ENCODE results near the gene ZNF394. TPM values are rescaled to one million over a fixed set of nuclear protein-coding genes. Genes with fewer than 3 reads are reported as not detected.

Gene ZNF394
- total RNA-seq, 2 donors from 2014 or later, result 28.9 to 36.5 TPM

DNA sequence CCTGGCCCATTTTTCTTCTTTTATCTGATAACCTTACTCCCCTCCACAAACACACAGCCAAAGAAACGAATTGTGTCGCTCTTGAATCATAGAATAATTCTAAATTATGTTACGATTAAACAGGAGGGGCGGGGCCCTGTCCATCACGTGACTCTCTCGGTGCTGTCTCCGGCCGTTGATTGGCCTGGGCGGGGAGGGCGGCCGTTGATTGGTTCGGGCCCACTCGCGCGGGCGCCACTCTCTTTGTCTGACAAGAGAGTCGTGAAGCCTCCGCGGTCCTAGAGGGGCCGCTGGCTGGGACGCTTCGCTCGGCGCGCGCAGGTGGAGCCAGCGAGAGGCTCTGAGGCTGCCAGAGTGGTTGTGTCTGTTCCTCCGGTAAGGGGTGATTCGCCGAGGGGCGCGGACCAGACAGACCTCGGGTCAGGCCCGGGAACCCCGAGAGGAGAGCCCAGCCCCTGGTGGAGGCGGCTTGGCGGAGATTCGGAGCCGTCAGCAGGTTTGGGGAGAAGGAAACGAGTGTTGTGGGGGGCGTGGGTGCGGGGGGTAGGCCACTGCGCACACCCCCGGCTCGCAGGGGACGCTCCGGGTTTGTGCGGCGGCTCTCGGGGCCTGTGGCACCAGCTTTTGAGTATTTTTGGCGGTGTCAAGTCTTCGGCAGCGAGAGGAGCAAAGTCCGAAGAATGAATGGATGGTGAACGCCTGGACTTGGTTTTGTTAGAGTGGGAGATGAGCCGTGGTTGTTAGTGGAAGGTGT lies 27.3 kb downstream of the ZNF394 start, which contains the start of gene ZNF789:
ZNF789 (plus strand) TSS at position 330 of the 754 bp plus-strand sequence. CDS start 3,567 bp downstream, outside the sequence.
- Mint-ChIP-seq H3K27me3 (no peaks in the 10 kb centered on the region), H3K4me1 (peaks cover 12% of the 10 kb centered on the region)

DNA sequence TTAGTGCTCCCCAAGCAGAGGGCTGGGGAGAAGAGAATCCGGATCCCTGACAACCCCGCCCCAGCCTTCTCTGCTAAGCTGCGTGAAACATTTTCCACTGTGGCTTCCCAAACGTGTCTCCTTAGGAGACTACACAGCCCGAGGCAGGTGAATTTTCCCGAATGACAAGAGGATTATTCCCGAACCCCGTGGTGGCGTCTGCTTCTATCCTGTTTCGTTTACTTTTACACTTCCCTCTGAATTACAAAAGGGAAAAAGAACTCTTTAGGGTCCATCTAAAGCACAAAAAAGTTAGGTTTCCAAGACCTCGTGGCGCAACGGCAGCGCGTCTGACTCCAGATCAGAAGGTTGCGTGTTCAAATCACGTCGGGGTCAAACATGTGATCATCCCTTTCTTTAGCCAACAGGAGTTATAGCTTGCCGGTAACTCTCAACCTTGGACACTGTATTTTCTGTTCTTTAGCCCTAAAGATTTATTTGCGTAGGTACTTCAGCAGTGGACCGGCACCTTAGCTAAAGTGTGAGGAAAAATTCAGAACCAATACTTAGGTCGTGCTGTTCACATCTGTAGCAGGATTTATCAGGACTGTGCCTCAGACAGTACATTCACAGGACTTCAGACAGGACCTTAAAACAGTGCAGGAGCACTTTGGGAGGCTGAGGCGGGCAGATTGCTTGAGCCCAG lies 30.6 kb downstream of the ZNF394 start:
- peaks cover 31% of the 10 kb centered on the region for H3K36me3 Mint-ChIP-seq (ENCODE audit: low read depth)
- H3K27me3 Mint-ChIP-seq, result no peaks in the 10 kb centered on the region
- no peak overlapping the region for H3K27ac Mint-ChIP-seq
- no peak overlapping the region for H3K4me3 Mint-ChIP-seq
- H3K4me1 Mint-ChIP-seq, result peaks cover 14% of the 10 kb centered on the region
- H3K9me3 Mint-ChIP-seq, result no peaks in the 10 kb centered on the region
- no peak for ATAC-seq (replicated peaks)

More for the DNA sequence above, 27.3 kb downstream of the ZNF394 start, which contains the start of gene ZNF789:
- no peaks in the 10 kb centered on the region for H3K9me3 Mint-ChIP-seq
- H3K27ac Mint-ChIP-seq, result peak within 1 kb of the TSS; percentile 90
- H3K36me3 Mint-ChIP-seq (ENCODE audit: low read depth), result peaks cover 36% of the 10 kb centered on the region
- peak; percentile 98 for ATAC-seq (replicated peaks)
- H3K4me3 Mint-ChIP-seq, result peak within 1 kb of the TSS; percentile 89

DNA sequence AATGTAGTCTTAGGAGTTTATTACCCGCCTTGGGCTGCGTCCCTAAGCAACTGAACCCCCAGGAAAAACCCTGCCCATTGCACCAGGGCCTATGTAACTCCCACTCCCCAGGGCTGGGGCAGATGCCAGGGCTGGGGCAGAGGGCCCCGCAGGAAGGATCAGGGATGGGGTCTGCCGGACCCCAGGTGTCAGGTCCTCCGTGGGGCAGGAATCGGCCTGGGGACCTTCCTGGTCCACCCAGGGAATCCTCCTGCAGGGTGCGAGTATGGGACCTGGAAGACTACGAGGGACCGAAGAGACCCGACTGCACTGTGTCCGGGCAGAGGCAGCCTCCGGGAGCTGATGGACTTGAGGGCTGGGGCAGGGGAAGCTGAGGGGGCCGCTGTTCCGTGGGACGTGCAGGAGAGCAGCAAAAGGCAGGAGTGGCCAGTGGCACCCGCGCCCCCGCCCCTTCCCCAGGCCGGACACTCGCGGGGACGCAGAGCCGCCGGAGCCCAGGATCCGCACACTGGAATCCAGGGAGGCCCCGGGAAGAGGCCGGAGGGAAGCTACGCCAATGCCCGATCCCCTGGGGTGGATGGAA lies 31.7 kb downstream of the ZNF394 start:
- Mint-ChIP-seq H3K27me3 (no peaks in the 10 kb centered on the region), H3K27ac (no peak overlapping the region), H3K9me3 (no peaks in the 10 kb centered on the region), H3K4me1 (peaks cover 20% of the 10 kb centered on the region), H3K36me3 (ENCODE audit: low read depth) (peaks cover 42% of the 10 kb centered on the region), H3K4me3 (no peak overlapping the region)
- ATAC-seq (replicated peaks), result no peak

DNA sequence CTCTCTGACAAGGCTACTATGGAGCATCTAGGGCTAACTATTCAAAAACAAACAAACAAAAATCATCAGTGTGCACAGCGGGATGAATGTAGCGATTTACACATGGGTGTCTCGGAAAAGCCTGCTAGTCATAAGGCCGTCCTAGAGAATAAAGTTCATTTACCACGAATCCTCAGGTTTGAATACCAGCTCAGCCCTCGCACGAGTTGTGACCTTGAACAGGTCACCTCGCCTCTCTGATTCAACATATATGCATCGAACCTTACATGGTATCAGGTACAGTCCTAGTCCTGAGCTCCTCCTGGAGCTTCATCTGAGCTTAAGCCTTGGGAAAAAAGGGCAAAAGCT lies 34.7 kb downstream of the ZNF394 start:
- peaks cover 50% of the 10 kb centered on the region for H3K36me3 Mint-ChIP-seq (ENCODE audit: low read depth)
- H3K9me3 Mint-ChIP-seq, result no peaks in the 10 kb centered on the region
- ATAC-seq (replicated peaks), result peak; percentile 15
- H3K27ac Mint-ChIP-seq, result peak overlapping the region; percentile 98
- no peaks in the 10 kb centered on the region for H3K27me3 Mint-ChIP-seq
- peak overlapping the region; percentile 95 for H3K4me3 Mint-ChIP-seq
- peaks cover 21% of the 10 kb centered on the region for H3K4me1 Mint-ChIP-seq

DNA sequence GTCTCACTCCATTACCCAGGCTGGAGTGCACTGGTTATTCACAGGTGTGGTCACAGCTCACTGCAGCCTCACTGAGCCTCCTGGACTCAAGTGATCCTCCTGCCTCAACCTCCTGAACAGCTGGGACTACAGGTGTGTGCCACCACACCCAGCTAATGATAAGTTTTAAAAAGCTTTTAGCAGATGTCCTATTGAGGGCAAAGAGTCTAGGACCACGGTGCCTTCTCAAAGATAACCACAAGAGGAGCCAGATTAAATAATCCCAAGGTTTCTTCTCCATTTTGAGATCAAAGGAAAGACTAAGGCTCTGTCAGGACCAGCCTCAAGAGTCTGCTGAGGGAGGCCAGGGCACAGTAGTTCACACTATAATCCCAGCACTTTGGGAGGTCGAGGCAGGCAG lies 38.9 kb downstream of the ZNF394 start:
- Mint-ChIP-seq H3K4me3 (no peak overlapping the region), H3K9me3 (no peaks in the 10 kb centered on the region), H3K36me3 (ENCODE audit: low read depth) (peaks cover 91% of the 10 kb centered on the region), H3K27me3 (no peaks in the 10 kb centered on the region), H3K27ac (no peak overlapping the region), H3K4me1 (peaks cover 27% of the 10 kb centered on the region)
- ATAC-seq (replicated peaks), result no peak

DNA sequence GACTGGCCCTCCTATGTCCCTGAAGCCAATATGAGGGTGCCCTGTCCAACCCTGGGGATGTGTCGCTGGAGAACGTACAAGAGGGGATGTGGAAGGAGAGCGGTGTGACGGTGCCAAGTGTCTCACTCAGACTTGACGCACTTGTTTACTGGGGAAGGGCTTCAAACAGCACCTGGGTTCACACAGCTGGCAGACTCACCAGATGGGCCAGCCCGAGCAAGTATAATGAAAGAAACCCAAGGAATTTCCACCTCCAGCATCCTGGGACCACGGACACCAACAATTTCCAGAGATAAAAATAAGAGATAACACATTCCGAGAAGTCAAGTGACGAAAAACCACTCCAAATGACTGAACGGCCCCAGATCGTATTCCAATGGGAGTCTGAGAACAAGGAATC lies 39.4 kb downstream of the ZNF394 start:
- no peaks in the 10 kb centered on the region for H3K27me3 Mint-ChIP-seq
- H3K9me3 Mint-ChIP-seq, result no peaks in the 10 kb centered on the region
- peaks cover 22% of the 10 kb centered on the region for H3K4me1 Mint-ChIP-seq
- no peak overlapping the region for H3K4me3 Mint-ChIP-seq
- ATAC-seq (replicated peaks), result no peak
- peak overlapping the region; percentile 42 for H3K27ac Mint-ChIP-seq
- H3K36me3 Mint-ChIP-seq (ENCODE audit: low read depth), result peaks cover 88% of the 10 kb centered on the region

DNA sequence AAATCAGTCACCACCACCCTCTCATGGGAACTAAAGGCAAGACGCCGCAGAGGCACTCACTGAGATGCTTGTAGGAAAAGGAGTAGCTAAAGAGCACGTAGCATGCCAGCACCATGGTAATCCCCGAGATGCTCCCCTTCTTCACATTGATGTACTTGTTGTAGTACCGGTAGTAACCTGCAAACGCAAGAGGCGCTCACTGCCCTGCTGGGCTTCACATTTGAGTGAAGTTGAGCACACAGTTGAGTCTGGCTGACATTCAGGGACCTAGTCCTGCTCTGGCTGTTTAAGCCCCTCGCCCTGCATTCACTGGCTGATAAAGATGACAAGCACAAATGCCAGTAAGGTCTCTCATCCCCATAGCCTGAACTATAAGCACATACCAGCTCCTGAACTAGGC lies 41.0 kb downstream of the ZNF394 start:
- Mint-ChIP-seq H3K4me1 (peaks cover 16% of the 10 kb centered on the region), H3K27ac (peak overlapping the region; percentile 42), H3K27me3 (no peaks in the 10 kb centered on the region), H3K9me3 (no peaks in the 10 kb centered on the region), H3K4me3 (no peak overlapping the region), H3K36me3 (ENCODE audit: low read depth) (peaks cover 86% of the 10 kb centered on the region)
- ATAC-seq (replicated peaks), result peak; percentile 52

DNA sequence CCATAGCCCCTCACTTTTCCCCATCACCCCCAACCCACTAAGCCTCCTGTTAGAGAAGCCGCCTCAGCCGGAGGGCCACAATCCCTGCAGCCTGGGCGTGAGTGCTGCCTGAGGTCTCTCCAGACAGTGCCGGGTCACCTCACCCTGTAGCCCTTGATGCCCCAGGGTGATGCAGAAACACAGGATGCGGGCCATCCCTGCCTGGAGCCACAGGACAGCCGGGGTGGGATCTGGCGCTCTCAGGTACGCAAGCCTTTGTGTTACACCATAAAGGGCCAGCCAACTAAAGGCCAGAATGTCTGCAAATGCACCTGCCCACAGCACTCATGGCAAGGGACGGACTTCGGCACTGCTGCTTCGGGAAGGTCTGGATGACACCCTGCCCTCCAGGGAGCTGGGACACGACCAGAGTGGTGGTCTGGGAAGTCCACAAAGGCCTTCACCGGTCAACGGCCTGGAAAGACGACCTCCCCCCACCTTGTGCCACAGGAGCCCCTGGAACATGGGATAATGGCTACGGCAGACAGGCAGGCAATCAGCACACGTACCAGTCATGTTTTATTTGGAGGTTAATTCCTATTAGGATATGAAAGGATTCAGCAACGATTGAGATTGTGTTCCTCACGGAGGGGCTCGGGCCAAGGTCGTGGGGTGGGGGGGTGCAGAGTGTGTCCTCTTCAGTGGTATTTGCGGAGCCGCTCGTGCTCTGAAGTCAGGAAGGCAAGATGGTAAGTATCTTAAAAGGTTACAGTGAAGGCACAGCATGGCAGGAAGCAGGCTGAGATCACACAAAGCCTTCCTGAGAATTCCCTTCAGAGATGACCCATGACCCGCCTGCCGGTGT lies 42.2 kb downstream of the ZNF394 start:
- ATAC-seq (replicated peaks), result no peak
- Mint-ChIP-seq H3K27ac (no peak overlapping the region), H3K4me1 (peaks cover 11% of the 10 kb centered on the region), H3K36me3 (ENCODE audit: low read depth) (peaks cover 86% of the 10 kb centered on the region), H3K9me3 (no peaks in the 10 kb centered on the region), H3K4me3 (no peak overlapping the region), H3K27me3 (no peaks in the 10 kb centered on the region)

DNA sequence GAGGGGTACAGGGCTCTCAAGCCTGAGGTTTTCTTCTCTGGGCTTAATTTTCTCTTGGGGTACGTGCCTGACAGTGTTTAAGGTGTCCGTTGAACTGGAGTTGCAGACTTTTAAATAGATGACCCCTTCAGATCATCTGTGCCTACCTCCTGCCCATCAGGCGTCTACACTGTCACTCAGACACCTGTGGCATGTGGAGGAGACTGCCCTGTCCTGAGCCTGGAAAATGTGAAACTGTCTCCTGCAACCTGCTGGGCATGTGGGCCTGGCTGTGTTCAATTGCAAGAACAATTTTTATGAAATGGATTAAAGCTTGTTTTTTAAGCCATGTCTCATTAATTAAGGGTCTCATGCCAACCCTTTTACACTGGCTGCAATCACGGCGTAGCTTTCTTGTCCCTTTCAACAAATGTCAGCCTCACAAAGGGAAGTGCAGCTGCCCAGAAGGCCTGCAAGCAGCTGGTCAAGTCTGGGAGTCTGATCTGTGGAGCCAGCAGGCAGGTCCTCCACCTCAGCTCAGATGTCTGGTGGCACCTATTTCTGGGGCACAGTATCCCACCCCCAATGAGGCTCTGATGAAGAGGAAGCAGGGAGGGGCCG lies 42.9 kb downstream of the ZNF394 start:
- Mint-ChIP-seq H3K4me3 (no peak overlapping the region), H3K4me1 (peaks cover 11% of the 10 kb centered on the region), H3K9me3 (no peaks in the 10 kb centered on the region), H3K27me3 (no peaks in the 10 kb centered on the region), H3K27ac (no peak overlapping the region), H3K36me3 (ENCODE audit: low read depth) (peaks cover 86% of the 10 kb centered on the region)
- no peak for ATAC-seq (replicated peaks)

DNA sequence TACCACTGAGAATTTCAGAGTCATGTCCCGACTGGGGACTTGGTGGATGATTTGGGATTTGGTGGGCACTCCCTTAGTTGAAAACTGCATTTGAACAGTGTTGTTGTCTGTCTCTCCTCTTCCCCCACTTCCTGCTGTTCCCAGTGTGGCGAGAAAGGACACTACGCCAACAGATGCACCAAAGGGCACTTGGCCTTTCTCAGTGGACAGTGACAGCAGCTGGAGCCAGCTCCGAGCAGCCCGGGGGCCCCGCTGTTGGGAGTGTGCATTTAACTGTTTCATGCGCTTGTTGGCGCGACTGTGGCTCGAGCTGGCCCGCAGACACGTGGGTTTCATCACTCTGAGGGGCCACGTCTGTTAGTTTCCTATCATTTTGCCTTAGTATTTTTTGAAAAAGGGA lies 43.8 kb downstream of the ZNF394 start:
- Mint-ChIP-seq H3K27ac (no peak overlapping the region), H3K36me3 (ENCODE audit: low read depth) (peaks cover 83% of the 10 kb centered on the region)

DNA sequence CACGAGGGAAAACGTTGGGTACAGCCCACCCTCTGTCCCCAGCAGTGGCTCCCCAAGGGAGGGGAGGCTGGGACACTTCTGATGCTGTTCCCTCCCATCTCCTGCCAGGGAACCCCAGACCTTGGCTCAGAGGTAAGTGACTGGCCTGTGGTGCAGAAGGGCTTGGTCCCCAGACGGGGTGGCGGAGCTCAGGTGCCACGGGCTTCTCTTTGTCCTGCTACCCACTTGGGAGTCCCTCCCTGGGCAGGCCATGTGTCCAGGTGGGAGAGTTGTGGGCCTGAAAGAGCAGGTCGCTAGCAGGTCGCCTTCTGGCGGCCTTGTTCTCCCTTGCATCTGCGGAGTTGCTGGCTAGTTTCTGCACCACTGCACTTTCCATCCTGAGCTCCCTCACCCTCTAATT lies 44.2 kb downstream of the ZNF394 start:
- H3K4me1 Mint-ChIP-seq, result peaks cover 11% of the 10 kb centered on the region
- H3K27me3 Mint-ChIP-seq, result no peaks in the 10 kb centered on the region
- peaks cover 86% of the 10 kb centered on the region for H3K36me3 Mint-ChIP-seq (ENCODE audit: low read depth)
- H3K27ac Mint-ChIP-seq, result no peak overlapping the region
- no peaks in the 10 kb centered on the region for H3K9me3 Mint-ChIP-seq
- ATAC-seq (replicated peaks), result no peak
- no peak overlapping the region for H3K4me3 Mint-ChIP-seq

More for the DNA sequence above, 43.8 kb downstream of the ZNF394 start:
- H3K27me3 Mint-ChIP-seq, result no peaks in the 10 kb centered on the region
- H3K4me1 Mint-ChIP-seq, result peaks cover 11% of the 10 kb centered on the region
- no peaks in the 10 kb centered on the region for H3K9me3 Mint-ChIP-seq
- no peak overlapping the region for H3K4me3 Mint-ChIP-seq
- ATAC-seq (replicated peaks), result no peak

DNA sequence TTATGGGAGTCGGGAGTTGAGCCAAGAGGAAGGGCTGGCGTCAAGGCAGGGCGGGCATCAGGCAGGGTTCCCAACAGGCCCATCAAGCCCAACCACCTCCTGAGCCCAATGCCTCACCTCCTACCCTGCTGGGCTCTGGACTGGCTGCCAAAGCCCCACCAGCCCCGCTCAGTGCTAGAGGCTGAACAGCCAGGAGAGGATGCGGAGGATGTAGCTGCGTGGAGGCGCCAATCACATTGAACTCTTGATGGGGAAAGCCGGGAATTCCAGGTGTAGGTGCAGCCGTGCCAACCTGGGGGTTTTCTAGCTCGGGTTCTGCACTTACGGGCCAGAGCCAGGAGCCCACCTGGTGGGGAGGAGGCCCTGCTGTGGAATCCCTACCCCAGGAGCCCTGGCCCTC lies 47.0 kb downstream of the ZNF394 start:
- H3K4me1 Mint-ChIP-seq, result no peaks in the 10 kb centered on the region
- H3K27me3 Mint-ChIP-seq, result no peaks in the 10 kb centered on the region
- H3K4me3 Mint-ChIP-seq, result no peak overlapping the region
- no peak for ATAC-seq (replicated peaks)
- H3K27ac Mint-ChIP-seq, result no peak overlapping the region
- H3K36me3 Mint-ChIP-seq (ENCODE audit: low read depth), result peaks cover 82% of the 10 kb centered on the region
- no peaks in the 10 kb centered on the region for H3K9me3 Mint-ChIP-seq

DNA sequence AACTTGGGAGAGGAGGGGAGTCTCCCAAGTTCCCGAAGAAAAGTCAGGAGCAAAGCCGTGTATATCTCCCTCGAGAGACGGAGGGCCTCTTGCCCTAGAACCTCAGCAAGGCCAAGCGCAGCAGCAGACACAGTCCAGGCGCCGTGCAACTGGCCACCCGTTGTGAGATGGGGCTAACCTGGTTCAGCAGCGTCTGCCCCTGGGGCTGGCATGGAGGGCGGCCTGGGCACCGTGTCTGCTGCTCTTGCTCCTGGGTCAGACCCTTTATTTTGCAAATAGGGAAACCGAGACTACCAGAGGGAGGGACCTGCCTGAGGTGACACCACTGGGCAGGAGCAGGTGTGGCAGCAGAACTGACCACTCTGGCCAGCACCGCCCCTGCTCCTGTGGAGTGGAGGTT lies 47.5 kb downstream of the ZNF394 start:
- no peaks in the 10 kb centered on the region for H3K4me1 Mint-ChIP-seq
- H3K36me3 Mint-ChIP-seq (ENCODE audit: low read depth), result peaks cover 83% of the 10 kb centered on the region
- H3K9me3 Mint-ChIP-seq, result no peaks in the 10 kb centered on the region
- H3K27me3 Mint-ChIP-seq, result no peaks in the 10 kb centered on the region
- no peak overlapping the region for H3K27ac Mint-ChIP-seq
- H3K4me3 Mint-ChIP-seq, result no peak overlapping the region
- no peak for ATAC-seq (replicated peaks)

DNA sequence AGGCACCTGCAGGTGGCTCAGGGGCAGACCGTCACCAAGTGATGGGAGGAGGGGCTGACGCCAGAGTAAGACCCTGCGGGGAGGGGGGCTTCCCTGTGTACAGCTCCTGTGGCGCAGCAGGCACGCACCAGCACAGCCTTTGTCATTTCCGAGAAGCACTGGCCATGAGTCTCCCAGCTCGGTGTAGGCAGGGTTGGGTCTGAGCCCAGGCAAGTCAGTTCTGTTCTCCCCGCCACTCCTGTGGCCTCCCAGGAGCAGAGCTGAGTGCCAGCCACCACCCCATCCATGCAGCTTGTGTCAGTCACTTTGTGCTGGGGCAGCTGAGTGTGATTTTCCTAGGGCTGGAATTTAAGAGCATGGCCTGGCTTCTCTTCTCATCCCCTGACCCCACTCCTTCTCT lies 48.1 kb downstream of the ZNF394 start:
- no peaks in the 10 kb centered on the region for H3K9me3 Mint-ChIP-seq
- H3K27ac Mint-ChIP-seq, result no peak overlapping the region
- no peaks in the 10 kb centered on the region for H3K4me1 Mint-ChIP-seq
- H3K4me3 Mint-ChIP-seq, result no peak overlapping the region
- H3K27me3 Mint-ChIP-seq, result no peaks in the 10 kb centered on the region
- H3K36me3 Mint-ChIP-seq (ENCODE audit: low read depth), result peaks cover 83% of the 10 kb centered on the region
- ATAC-seq (replicated peaks), result no peak

All from activated T-helper 17 cell treated with anti-CD3 and anti-CD28 coated beads, Interleukin-2, amount 50 U/mL, for 72 hours (primary cell).